ENCODE results near the gene MYH7.

- TF ChIP-seq CTCF (IDR thresholded peaks at IDR 0.05; ENCODE audit: insufficient read depth, low read depth, low read length), result no peak
- no peak for TF ChIP-seq EZH2 (IDR thresholded peaks at IDR 0.05; ENCODE audit: insufficient read depth, low read length)
Measured at GRCh38 chr14:23428686-23429495, 6.6 kb downstream of the MYH7 start.

All from astrocyte (in vitro differentiated cells and primary cell).